Mucosa of stomach (tissue), 1 donor: ENCODE results near the gene ZNF398.

Source experiments
- H3K27me3 ChIP-seq: one replicate; pipeline ENCODE4 v1.7.0; 2013; ENCODE audit warnings: mild to moderate bottlenecking, low read length; ENCODE audit not compliant: control insufficient read depth, insufficient read depth
- H3K36me3 ChIP-seq: one replicate; pipeline ENCODE4 v1.7.0; 2013; ENCODE audit warnings: low read length; ENCODE audit not compliant: control insufficient read depth, insufficient read depth
- H3K4me1 ChIP-seq: one replicate; pipeline ENCODE4 v1.7.0; 2013; ENCODE audit warnings: mild to moderate bottlenecking, low read length; ENCODE audit not compliant: control insufficient read depth, insufficient read depth
- H3K4me3 ChIP-seq: one replicate; pipeline ENCODE4 v1.7.0; 2013; ENCODE audit warnings: low read length
- H3K9ac ChIP-seq: one replicate; pipeline ENCODE4 v1.7.0; 2013; ENCODE audit warnings: mild to moderate bottlenecking, low read length, moderate library complexity
- H3K9me3 ChIP-seq: one replicate; pipeline ENCODE4 v1.7.0; 2013; ENCODE audit warnings: mild to moderate bottlenecking, low read length, moderate library complexity; ENCODE audit not compliant: control insufficient read depth
- donor health status: Pancreatic carcinoma.

Gene ZNF398, protein sequence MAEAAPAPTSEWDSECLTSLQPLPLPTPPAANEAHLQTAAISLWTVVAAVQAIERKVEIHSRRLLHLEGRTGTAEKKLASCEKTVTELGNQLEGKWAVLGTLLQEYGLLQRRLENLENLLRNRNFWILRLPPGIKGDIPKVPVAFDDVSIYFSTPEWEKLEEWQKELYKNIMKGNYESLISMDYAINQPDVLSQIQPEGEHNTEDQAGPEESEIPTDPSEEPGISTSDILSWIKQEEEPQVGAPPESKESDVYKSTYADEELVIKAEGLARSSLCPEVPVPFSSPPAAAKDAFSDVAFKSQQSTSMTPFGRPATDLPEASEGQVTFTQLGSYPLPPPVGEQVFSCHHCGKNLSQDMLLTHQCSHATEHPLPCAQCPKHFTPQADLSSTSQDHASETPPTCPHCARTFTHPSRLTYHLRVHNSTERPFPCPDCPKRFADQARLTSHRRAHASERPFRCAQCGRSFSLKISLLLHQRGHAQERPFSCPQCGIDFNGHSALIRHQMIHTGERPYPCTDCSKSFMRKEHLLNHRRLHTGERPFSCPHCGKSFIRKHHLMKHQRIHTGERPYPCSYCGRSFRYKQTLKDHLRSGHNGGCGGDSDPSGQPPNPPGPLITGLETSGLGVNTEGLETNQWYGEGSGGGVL

DNA sequence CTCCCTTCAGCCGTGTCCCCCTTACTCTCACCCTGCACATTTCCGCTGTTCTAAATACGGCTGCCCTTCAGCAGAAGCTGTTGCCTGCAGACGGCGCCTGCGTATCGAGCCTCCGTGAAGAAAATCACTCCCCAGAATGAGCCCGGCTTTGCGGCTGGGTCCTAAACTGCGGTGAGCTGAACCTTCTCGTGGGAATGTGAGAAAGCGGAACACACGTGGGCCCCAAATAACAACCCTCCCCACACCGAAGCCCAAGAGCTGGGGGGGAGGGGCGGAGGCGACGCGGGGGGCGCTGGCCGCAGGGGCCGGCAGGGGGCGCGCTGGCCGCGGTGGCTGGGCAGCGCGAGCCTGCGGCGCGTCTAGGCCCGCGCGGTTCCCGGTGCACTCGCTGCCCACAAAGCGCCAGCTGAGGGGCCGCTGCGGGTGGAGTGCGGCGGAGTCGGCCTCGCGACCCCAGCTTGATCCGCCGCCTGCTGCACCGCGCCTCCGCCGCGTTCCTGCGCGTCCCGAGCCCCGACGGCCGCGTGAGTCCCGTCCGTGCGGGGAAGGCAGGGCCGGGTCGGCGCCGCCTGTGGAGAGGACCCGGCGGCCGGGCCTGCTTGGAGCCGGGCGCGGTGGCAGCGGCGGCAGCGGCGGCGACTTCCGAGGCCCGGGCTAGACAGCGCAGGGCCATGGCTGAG, at the start of gene ZNF398:
ZNF398 (plus strand) TSS at position 382 of the 680 bp plus-strand sequence; CDS start at position 672, 290 bp downstream.
- Histone ChIP-seq H3K27me3 (no peaks in the 10 kb centered on the region), H3K4me1 (peaks cover 17% of the 10 kb centered on the region), H3K9ac (peak within 1 kb of the TSS; percentile 92), H3K9me3 (no peaks in the 10 kb centered on the region), H3K36me3 (no peaks in the 10 kb centered on the region), H3K4me3 (peak within 1 kb of the TSS; percentile 88)

DNA sequence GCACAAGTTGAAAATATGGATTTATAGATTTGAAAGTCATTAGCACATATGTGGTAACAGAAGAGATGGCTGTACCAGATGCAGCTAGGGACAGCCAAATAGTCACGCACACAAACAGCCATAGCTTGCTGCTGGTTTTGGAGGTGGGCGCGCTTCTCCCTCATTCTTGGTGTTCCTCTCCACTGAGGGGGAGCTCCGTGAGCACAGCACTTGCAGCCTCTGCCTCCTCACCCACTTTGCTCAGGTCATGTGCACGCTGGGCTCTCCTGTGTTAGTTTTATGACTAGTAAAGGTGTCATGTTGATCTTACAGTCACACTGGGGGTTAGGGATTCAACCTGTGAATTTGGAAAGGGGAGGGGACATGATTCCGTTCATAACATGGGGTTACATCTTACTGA, 48.2 kb upstream of the ZNF398 start:
- no peaks in the 10 kb centered on the region for H3K4me1 ChIP-seq
- no peaks in the 10 kb centered on the region for H3K27me3 ChIP-seq
- H3K4me3 ChIP-seq: no peak overlapping the region
- H3K36me3 ChIP-seq: no peaks in the 10 kb centered on the region
- no peaks in the 10 kb centered on the region for H3K9me3 ChIP-seq
- H3K9ac ChIP-seq: no peak overlapping the region

DNA sequence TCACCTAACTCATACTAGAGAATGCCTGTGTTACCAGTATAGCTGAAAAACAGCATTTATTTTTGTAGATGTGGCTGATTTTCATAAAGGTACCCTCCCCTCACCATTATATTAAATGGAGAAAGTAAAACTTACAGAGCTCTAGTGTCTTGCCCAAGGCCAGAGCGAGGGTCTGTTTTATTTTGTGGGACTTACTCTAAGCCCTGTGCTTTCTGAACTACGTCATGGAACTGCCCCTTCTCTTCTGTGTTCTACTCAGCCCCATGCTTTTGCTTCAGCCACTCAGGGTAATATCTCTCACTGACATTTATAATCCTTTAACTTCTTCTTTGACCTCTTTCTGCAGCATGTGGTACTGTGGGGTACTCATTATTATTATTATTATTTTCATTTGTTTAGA, 46.4 kb upstream of the ZNF398 start:
- Histone ChIP-seq H3K36me3 (no peaks in the 10 kb centered on the region), H3K9me3 (no peaks in the 10 kb centered on the region), H3K27me3 (no peaks in the 10 kb centered on the region), H3K9ac (no peak overlapping the region), H3K4me1 (no peaks in the 10 kb centered on the region), H3K4me3 (no peak overlapping the region)

DNA sequence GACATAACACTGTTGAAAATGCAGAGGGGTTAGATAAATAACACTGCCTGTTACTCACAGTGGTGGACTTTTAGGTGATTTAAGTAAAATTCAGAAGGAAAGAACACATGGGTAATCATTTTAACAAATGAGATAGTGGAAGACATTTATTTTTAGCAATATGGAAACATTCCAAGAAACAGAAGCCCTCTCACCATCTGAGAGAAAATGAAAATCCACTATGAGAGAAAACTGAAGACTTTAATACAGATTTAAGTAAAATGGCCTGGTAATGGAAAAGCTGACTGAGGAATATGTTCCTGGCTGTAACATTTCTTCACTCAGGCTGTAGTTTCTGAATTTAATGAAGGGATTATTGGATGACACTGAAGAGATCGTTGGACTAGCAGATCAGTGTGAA, 44.6 kb upstream of the ZNF398 start:
- H3K36me3 ChIP-seq: no peaks in the 10 kb centered on the region
- H3K9ac ChIP-seq: no peak overlapping the region
- H3K4me3 ChIP-seq: no peak overlapping the region
- no peaks in the 10 kb centered on the region for H3K27me3 ChIP-seq
- H3K4me1 ChIP-seq: no peaks in the 10 kb centered on the region
- H3K9me3 ChIP-seq: no peaks in the 10 kb centered on the region

DNA sequence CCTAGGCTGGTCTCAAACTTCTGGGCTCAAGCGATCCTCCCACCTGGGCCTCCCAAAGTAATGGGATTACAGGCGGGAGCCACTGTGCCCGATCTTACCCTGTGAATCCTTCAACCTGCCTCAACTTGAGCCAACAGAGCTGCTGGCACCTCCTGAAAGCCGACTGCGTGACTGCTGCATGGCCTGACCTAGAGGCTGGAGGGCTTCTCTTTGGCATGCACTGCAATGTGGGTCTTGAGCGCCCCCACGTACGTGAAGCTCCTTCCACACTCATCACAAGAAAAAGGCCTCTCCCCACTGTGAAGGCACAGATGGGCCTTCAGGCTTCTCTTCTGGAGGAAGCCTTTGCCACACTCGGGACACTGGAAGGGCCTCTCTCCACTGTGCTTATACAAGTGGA, 43.8 kb upstream of the ZNF398 start:
- Histone ChIP-seq H3K4me1 (no peaks in the 10 kb centered on the region), H3K9ac (no peak overlapping the region), H3K36me3 (no peaks in the 10 kb centered on the region), H3K27me3 (no peaks in the 10 kb centered on the region), H3K4me3 (no peak overlapping the region), H3K9me3 (no peaks in the 10 kb centered on the region)

DNA sequence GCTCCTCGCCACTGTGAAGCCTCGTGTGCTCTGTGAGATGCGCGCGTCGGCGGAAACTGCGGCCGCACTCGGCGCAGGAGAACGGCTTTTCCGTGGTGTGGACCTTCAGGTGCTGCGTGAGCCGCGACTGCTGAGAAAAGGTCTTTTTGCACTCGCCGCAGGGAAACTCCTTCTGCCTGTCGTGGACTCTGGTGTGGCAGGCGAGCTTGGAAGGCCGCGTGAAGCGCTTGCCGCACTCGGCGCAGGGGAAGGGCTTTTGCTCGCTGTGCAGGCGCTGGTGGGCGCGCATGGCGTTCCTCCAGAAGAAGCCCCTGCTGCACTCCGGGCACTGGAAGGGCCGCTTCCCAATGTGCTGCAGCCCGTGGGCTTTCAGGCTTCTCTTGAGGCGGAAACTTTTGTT, 43.0 kb upstream of the ZNF398 start:
- Histone ChIP-seq H3K9ac (no peak overlapping the region), H3K36me3 (no peaks in the 10 kb centered on the region), H3K27me3 (no peaks in the 10 kb centered on the region)

DNA sequence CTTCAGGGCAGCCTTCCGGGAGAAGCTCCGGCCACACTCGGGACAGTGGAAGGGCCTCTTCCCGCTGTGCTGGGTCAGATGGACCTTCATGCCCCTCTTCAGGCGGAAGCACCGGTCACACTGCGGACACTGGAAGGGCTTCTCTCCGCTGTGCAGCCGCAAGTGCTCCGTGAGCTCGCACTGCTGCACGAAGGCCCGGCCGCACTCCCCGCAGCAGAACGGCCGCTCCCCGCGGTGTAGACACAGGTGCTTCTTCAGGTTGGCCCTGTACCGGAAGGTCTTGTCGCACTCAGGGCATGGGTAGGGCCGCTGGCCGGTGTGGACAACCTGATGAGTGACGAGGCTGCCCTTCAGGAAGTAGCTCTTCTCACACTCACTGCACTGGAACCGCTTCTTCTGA, 42.5 kb upstream of the ZNF398 start:
- Histone ChIP-seq H3K36me3 (no peaks in the 10 kb centered on the region), H3K4me3 (no peak overlapping the region), H3K9me3 (no peaks in the 10 kb centered on the region), H3K4me1 (no peaks in the 10 kb centered on the region), H3K9ac (no peak overlapping the region), H3K27me3 (no peaks in the 10 kb centered on the region)

More for the DNA sequence above, 43.0 kb upstream of the ZNF398 start:
- H3K4me1 ChIP-seq: no peaks in the 10 kb centered on the region
- H3K4me3 ChIP-seq: no peak overlapping the region
- no peaks in the 10 kb centered on the region for H3K9me3 ChIP-seq

DNA sequence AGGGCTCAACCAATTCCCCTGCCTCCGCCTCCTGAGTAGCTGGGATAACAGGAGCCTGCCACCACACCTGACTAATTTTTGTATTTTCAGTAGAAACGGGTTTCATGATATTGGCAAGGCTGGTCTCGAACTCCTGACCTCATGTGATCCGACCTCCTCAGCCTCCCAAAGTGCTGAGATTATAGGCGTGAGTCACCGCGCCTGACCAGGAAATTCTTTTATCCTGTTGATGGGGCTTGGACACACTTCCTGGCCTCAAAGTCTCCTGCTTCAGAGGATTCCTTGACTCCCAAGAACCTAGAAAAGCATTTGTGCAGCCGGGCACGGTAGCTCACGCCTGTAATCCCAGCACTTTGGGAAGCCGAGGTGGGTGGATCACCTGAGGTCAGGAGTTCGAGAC, 37.3 kb upstream of the ZNF398 start:
- H3K36me3 ChIP-seq: no peaks in the 10 kb centered on the region
- H3K9ac ChIP-seq: no peak overlapping the region
- no peaks in the 10 kb centered on the region for H3K9me3 ChIP-seq
- no peaks in the 10 kb centered on the region for H3K27me3 ChIP-seq
- H3K4me1 ChIP-seq: no peaks in the 10 kb centered on the region
- no peak overlapping the region for H3K4me3 ChIP-seq

DNA sequence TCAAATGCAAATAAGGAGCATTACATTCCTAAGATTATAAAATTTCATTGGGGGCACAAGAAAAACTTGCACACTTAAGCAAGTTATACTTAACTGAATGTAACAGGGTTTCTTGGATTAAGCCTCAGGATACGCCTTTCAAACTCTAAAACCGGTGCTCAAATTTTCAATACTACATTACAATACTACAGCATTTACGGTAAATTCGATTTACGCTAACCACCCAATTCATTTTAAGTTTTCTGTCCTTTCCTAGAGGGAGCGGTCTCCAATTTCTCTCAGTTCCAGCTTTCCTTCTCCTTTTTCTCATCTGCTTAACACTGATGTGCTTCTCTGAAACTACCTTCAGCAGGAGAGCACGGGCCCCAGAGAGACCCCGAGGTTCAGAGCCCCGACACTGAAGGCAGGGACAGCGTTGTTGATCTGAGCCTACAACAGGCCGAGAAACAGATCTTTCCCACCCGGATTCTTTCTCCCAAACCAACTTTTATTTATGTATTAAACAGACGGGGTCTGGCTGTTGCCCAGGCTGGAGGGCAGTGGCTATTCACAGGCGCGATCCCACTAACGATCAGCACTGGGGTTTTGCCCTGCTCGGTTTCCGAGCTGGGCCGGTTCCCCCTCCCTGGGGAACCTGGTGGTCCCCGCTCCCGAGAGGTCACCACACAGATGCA, 21.9 kb upstream of the ZNF398 start:
- H3K4me3 ChIP-seq: peak overlapping the region; percentile 88
- H3K36me3 ChIP-seq: no peaks in the 10 kb centered on the region
- H3K27me3 ChIP-seq: no peaks in the 10 kb centered on the region
- H3K9me3 ChIP-seq: no peaks in the 10 kb centered on the region
- peaks cover 7% of the 10 kb centered on the region for H3K4me1 ChIP-seq
- peak overlapping the region; percentile 99 for H3K9ac ChIP-seq

DNA sequence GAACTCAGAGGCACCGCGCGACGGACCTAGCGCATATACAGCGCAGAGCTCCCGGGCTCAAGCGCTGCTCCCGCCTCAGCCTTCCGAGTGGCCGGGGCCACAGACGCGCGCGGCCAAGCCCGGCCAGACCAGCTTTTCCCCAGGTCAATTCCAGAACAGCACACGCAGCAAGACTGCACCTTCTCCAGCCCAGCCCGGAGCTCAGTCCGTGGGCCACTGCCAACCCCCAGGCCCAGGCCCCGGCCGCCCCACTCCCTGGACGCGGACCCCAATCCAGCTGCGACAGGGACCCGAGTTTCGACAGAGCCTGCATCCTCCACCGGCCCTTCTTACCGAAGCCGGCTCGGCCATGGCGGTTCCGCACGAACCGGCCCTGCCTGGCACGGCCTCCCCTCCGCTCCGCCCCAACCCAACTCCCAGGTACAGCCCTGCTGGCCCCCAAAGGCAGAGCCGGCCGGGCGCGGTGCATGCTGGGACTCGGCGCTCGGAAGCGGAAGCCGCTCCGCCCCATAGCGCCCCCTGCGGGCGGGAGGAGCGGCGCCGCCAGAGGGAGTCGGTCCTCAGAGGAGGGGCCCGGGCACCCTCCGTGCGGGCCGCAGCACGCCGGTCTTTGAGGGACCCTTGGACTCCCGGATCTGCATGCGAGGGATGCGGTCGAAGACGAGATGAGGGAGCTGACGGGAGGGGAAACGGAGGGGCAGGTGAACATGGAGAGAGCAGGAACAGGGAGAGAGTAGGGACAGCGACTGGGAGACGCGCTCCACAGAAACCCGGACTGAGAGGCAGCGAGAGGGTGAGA, 21.2 kb upstream of the ZNF398 start, which contains the start of gene ZNF425:
ZNF425 (minus strand) TSS at position 462 of the 799 bp plus-strand sequence; CDS start at position 351, 111 bp downstream.
- peaks cover 7% of the 10 kb centered on the region for H3K4me1 ChIP-seq
- H3K27me3 ChIP-seq: no peaks in the 10 kb centered on the region
- H3K9ac ChIP-seq: peak within 1 kb of the TSS; percentile 99
- no peaks in the 10 kb centered on the region for H3K36me3 ChIP-seq
- H3K4me3 ChIP-seq: peak within 1 kb of the TSS; percentile 88
- no peaks in the 10 kb centered on the region for H3K9me3 ChIP-seq

DNA sequence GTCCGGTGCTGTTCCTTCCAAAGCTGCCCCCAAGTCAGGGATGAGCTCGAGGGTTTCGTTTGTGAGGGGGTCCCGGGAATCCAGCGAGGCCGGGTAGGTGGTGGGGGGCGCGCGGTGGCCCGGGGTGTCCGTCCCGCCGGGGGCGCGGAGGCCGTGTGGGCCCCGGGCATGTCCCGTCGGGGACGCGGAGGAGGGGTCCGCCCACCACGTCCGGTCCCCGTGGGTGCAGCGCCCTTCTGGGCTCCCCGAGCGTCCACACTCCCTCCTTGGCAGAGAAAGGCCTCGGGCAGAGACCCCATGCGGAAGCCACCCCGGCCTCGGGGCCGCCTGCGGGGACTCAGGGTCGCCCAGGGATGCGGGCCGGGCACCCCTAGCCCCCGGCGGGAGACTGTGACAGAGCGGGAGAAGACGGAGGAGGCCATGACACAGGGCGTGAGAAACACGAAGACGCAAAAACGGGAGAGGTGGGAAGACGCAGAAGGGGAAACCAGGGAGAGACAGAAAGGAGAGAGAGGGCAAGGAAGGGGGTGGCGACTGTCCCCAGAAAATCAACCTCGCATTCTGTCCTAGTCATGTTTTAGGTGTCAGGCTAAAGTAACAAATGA, 20.5 kb upstream of the ZNF398 start:
- H3K36me3 ChIP-seq: no peaks in the 10 kb centered on the region
- H3K4me3 ChIP-seq: peak overlapping the region; percentile 88
- peaks cover 7% of the 10 kb centered on the region for H3K4me1 ChIP-seq
- H3K27me3 ChIP-seq: no peaks in the 10 kb centered on the region
- peak overlapping the region; percentile 99 for H3K9ac ChIP-seq
- no peaks in the 10 kb centered on the region for H3K9me3 ChIP-seq
